GM12892 (cell line): ENCODE measurements around the gene NTSR1.

Experiments used
- POLR2AphosphoS5 ChIP-seq: IDR thresholded peaks from 2 replicates; pipeline ENCODE4 v1.6.1; 2011; ENCODE audit warnings: low read depth, low read length, control low read depth
- TAF1 ChIP-seq: IDR thresholded peaks from 2 replicates; pipeline ENCODE4 v1.6.1; 2011; ENCODE audit warnings: low read depth, mild to moderate bottlenecking, control low read depth, low read length, borderline replicate concordance

DNA sequence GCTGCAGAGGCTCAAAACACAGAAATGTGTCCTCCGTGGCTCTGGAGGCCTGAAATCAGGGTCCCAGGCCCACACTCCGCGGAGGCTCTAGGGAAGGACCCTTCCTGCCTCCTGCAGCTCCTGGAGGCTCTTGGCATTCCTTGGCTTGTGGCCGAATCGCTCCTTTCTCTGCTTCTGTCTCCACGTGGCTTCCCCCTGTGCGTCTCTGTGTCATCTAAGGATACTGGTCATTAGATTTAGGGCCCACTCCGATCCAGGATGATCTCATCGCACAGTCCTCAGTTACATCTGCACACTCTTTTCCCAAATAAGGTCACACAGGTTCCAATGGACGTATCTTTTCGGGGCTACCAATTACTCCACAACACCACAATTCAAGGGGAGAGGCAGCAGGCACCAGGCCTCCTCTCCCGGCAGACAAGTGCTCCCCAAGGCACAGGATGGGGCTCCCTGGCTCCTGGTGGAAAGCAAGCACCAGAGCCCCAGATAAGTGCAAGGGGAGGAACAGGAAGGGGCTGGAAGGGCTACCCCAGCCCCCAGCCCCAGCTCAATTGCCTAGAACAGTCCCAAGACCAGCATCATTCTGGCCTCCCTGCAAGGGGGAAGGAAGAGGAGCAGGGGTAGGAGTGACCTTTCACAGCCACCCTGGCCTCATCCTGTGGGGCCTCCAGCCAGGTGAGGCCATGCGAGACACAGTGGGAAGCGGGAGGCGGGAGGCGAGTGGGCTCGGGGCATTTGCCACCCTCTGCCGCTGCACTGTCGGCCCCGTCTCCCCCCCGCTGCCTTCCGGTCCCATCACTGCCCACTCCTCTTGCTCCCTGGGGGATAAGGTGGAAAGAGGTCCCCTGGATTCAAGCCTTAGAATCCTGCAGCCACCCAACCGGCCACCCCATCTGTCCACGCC, 16.3 kb downstream of the NTSR1 start:
- TF ChIP-seq POLR2AphosphoS5 (no peak), TAF1 (no peak)
